ENCODE measurements around the gene SLC18A3. TPM values are rescaled to one million over a fixed set of nuclear protein-coding genes. Genes with fewer than 3 reads are reported as not detected.
A peak's percentile ranks its signal among the peaks of the same experiment; 100 is the strongest.

The SLC18A3 gene
- total and polyA plus RNA-seq, 2 experiments from 2014 or later, result 0.16 TPM; not detected in 1

DNA sequence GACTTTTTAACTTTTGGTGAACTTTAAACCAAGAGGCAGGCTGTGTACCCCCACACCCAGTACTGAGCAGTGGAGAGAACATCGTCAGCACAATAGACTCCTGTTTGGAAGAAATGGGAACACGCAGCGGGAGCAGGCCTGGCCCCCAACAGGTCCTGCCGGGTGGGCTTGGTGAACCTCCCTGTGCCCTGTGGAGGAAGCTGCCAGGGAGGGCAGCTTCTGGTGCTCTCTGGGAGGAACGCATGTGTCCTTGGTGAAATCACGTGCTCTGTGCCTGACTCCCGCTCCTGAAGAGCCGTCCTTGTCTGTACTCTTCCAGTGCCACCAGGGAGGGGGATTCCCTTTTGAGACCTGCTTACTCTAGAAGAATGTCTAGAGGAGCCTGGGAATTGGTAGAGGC lies 35.3 kb downstream of the SLC18A3 start (continued):
- TF ChIP-seq, protein P1, sequence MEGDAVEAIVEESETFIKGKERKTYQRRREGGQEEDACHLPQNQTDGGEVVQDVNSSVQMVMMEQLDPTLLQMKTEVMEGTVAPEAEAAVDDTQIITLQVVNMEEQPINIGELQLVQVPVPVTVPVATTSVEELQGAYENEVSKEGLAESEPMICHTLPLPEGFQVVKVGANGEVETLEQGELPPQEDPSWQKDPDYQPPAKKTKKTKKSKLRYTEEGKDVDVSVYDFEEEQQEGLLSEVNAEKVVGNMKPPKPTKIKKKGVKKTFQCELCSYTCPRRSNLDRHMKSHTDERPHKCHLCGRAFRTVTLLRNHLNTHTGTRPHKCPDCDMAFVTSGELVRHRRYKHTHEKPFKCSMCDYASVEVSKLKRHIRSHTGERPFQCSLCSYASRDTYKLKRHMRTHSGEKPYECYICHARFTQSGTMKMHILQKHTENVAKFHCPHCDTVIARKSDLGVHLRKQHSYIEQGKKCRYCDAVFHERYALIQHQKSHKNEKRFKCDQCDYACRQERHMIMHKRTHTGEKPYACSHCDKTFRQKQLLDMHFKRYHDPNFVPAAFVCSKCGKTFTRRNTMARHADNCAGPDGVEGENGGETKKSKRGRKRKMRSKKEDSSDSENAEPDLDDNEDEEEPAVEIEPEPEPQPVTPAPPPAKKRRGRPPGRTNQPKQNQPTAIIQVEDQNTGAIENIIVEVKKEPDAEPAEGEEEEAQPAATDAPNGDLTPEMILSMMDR (conservative IDR thresholded peaks at IDR 0.05; ENCODE audit: low read depth in 2 of 2), result no peak
- TF ChIP-seq, protein P2, sequence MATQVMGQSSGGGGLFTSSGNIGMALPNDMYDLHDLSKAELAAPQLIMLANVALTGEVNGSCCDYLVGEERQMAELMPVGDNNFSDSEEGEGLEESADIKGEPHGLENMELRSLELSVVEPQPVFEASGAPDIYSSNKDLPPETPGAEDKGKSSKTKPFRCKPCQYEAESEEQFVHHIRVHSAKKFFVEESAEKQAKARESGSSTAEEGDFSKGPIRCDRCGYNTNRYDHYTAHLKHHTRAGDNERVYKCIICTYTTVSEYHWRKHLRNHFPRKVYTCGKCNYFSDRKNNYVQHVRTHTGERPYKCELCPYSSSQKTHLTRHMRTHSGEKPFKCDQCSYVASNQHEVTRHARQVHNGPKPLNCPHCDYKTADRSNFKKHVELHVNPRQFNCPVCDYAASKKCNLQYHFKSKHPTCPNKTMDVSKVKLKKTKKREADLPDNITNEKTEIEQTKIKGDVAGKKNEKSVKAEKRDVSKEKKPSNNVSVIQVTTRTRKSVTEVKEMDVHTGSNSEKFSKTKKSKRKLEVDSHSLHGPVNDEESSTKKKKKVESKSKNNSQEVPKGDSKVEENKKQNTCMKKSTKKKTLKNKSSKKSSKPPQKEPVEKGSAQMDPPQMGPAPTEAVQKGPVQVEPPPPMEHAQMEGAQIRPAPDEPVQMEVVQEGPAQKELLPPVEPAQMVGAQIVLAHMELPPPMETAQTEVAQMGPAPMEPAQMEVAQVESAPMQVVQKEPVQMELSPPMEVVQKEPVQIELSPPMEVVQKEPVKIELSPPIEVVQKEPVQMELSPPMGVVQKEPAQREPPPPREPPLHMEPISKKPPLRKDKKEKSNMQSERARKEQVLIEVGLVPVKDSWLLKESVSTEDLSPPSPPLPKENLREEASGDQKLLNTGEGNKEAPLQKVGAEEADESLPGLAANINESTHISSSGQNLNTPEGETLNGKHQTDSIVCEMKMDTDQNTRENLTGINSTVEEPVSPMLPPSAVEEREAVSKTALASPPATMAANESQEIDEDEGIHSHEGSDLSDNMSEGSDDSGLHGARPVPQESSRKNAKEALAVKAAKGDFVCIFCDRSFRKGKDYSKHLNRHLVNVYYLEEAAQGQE (IDR thresholded peaks at IDR 0.05; ENCODE audit: unreplicated experiment), result no peak
- TF ChIP-seq CREB1 (CRISPR knock-in tag; IDR thresholded peaks at IDR 0.05; ENCODE audit: low read depth) (no peak), STAT1 (IDR thresholded peaks at IDR 0.05; ENCODE audit: unreplicated experiment) (no peak)

DNA sequence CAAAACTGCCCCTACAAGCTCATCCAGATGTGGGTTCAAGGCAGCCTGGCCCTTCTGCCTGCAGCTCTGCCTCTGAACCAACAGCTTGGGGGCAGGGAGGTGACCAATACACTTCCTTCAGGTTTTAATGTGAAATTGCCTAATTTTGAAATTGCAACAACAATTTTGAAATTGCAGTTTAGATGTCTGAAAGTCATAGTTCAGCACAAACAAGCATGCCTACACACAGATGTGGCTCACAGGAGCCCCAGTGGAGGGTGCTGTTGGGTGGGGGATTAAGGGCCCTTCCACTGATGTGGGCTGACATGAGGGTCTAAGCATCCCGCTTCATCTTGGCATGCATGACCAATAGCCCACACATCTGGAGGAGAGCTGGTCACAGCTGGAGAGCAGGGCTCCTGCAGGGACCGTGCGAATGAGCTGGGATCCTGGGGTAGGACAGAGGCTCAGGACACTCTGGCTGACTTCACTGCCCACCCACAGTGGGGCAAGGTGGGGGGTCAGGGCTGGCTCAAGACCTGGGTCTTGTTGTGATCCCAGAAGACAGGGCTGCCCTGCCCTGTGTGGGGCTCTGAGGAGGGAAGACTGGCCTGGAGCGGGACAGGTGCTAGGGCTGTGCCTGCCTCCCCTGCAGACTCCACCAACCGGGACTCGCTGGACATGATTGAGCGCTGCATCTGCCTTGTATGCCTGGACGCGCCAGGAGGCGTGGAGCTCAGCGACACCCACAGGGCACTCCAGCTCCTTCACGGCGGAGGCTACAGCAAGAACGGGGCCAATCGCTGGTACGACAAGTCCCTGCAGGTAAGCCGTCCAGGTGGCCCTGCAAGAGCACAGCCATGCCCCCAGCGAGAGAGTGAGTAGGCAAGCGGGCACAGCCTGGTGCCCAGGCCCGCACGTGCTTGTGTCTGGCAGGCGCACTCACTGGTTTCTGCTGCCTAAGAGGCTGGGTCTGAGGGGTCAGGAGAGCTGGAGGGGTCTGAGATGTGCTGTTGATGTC lies 36.1 kb downstream of the SLC18A3 start:
- Histone ChIP-seq H3K4me3 (no peak overlapping the region), H2AFZ (no peak overlapping the region), H3K36me3 (ENCODE audit: insufficient read depth) (no peaks in the 10 kb centered on the region), H3K79me2 (replicated peaks; ENCODE audit: insufficient read depth) (no peaks in the 10 kb centered on the region), H3K27me3 (ENCODE audit: insufficient read depth) (no peaks in the 10 kb centered on the region), H3K9me2 (ENCODE audit: insufficient read depth) (no peaks in the 10 kb centered on the region), H3F3A (replicated peaks; ENCODE audit: low read depth) (no peaks in the 10 kb centered on the region), H3K4me1 (ENCODE audit: insufficient read depth) (peaks cover 5% of the 10 kb centered on the region; the same call in 1 of the 2 replicates), H4K20me1 (replicated peaks; ENCODE audit: insufficient read depth) (no peaks in the 10 kb centered on the region), H3K27ac (ENCODE audit: low read depth) (no peak overlapping the region), H3K4me2 (no peak overlapping the region)
- Mint-ChIP-seq H3K27ac (no peak overlapping the region), H3K4me3 (no peak overlapping the region), H3K4me1 (peaks cover 16% of the 10 kb centered on the region), H3K27me3 (ENCODE audit: insufficient read depth, low read depth, poor library complexity) (peaks cover 13% of the 10 kb centered on the region), H3K36me3 (ENCODE audit: low read depth) (no peaks in the 10 kb centered on the region), H3K9me3 (no peaks in the 10 kb centered on the region; the same call in 2 of the 3 replicates)
- TF ChIP-seq, protein P2 (IDR thresholded peaks at IDR 0.05; ENCODE audit: unreplicated experiment), result no peak
- TF ChIP-seq, protein P1 (conservative IDR thresholded peaks at IDR 0.05; ENCODE audit: low read depth in 2 of 2), result peak; percentile 10 to 45; a peak in 2 of 4 replicates
- TF ChIP-seq EZH2phosphoT487 (IDR thresholded peaks at IDR 0.05; ENCODE audit: unreplicated experiment), result no peak
- ATAC-seq (peak; percentile 17), DNase-seq (ENCODE audit: low spot score) (no peak)

All from GM23338 (cell line).